Activated T-cell treated with anti-CD3 and anti-CD28 coated beads, Interleukin-2, amount 50 U/mL, for 72 hours (primary cell): ENCODE data around the gene THOC6. TPM values are rescaled to one million over a fixed set of nuclear protein-coding genes. Genes with fewer than 3 reads are reported as not detected.
"Not testable (repeated sequence)": the region's sequence is repeated elsewhere in the genome, so short reads cannot be mapped to it uniquely, and the experiment has no call there.

Source experiments
- ATAC-seq, 2 donors: fragments of 150-1000 bp; cut with Tn5 transposase; replicated peaks in 1 of 2; 2 replicates each; pipeline ENCODE4 v1.10.0; 2021; ENCODE audit warnings: moderate library complexity in 2 of 2, mild to moderate bottlenecking in 1 of 2
- DNase-seq, 2 donors: peaks; one replicate each; pipeline ENCODE4 v3.0.0; 2021 to 2022; ENCODE audit warnings: mixed read lengths in 1 of 2
- H3K27ac Mint-ChIP-seq: one replicate; pipeline ENCODE4 v1.8.0; 2022; ENCODE audit warnings: mild to moderate bottlenecking, moderate library complexity, mixed read lengths
- H3K27me3 Mint-ChIP-seq: one replicate; pipeline ENCODE4 v1.8.0; 2022; ENCODE audit warnings: low read depth, mixed read lengths
- H3K36me3 Mint-ChIP-seq, 2 donors: one replicate each; pipeline ENCODE4 v1.8.0; 2022; ENCODE audit warnings: mixed read lengths in 2 of 2, mild to moderate bottlenecking in 1 of 2; ENCODE audit not compliant: insufficient read depth in 2 of 2
- H3K4me1 Mint-ChIP-seq: one replicate; pipeline ENCODE4 v1.8.0; 2022; ENCODE audit warnings: low read depth, mixed read lengths
- H3K4me3 Mint-ChIP-seq, 2 donors: one replicate each; pipeline ENCODE4 v1.8.0; 2022; ENCODE audit warnings: mild to moderate bottlenecking in 2 of 2, mixed read lengths in 2 of 2, moderate library complexity in 2 of 2
- H3K9me3 Mint-ChIP-seq, 2 donors: one replicate each; pipeline ENCODE4 v1.8.0; 2022; ENCODE audit warnings: mixed read lengths in 2 of 2
- total RNA-seq, 2 donors: library from RNA; stranded (reverse); gene quantifications; one replicate each; pipeline ENCODE4 v1.2.3, GENCODE V29; 2022

THOC6 gene
- total RNA-seq, 2 donors from 2014 or later = 49.1 to 50.9 TPM

GRCh38 chr16:3072576-3073263 is 48.9 kb downstream of the THOC6 start:
- H3K36me3 Mint-ChIP-seq = peaks cover 16 to 20% of the 10 kb centered on the region in 2 donors
- peak; percentile 35 to 36 for ATAC-seq
- peak overlapping the region; percentile 64 to 92 for H3K4me3 Mint-ChIP-seq
- peaks cover 93% of the 10 kb centered on the region for H3K4me1 Mint-ChIP-seq
- peak in 1 of 2 donors; percentile 70 for DNase-seq
- peak overlapping the region; percentile 22 for H3K27ac Mint-ChIP-seq
- H3K27me3 Mint-ChIP-seq, H3K9me3 Mint-ChIP-seq: not testable (repeated sequence)

GRCh38 chr16:3073448-3073847 is 49.6 kb downstream of the THOC6 start:
- DNase-seq (no peak), ATAC-seq (no peak)
- Mint-ChIP-seq H3K4me1 (peaks cover 93% of the 10 kb centered on the region), H3K27ac (peak overlapping the region; percentile 22), H3K36me3 (peaks cover 14 to 19% of the 10 kb centered on the region in 2 donors), H3K27me3 (no peaks in the 10 kb centered on the region), H3K4me3 (peak overlapping the region; percentile 64 to 92), H3K9me3 (no peaks in the 10 kb centered on the region)

GRCh38 chr16:3074860-3075522 is 51.2 kb downstream of the THOC6 start:
- peaks cover 87% of the 10 kb centered on the region for H3K4me1 Mint-ChIP-seq
- no peaks in the 10 kb centered on the region for H3K27me3 Mint-ChIP-seq
- H3K9me3 Mint-ChIP-seq = peaks cover 0 to 4% of the 10 kb centered on the region in 2 donors
- H3K36me3 Mint-ChIP-seq = peaks cover 12 to 19% of the 10 kb centered on the region in 2 donors
- peak; percentile 77 to 87 for ATAC-seq
- peak overlapping the region; percentile 64 to 92 for H3K4me3 Mint-ChIP-seq
- DNase-seq = peak; percentile 88 to 93
- peak overlapping the region; percentile 98 for H3K27ac Mint-ChIP-seq

DNA sequence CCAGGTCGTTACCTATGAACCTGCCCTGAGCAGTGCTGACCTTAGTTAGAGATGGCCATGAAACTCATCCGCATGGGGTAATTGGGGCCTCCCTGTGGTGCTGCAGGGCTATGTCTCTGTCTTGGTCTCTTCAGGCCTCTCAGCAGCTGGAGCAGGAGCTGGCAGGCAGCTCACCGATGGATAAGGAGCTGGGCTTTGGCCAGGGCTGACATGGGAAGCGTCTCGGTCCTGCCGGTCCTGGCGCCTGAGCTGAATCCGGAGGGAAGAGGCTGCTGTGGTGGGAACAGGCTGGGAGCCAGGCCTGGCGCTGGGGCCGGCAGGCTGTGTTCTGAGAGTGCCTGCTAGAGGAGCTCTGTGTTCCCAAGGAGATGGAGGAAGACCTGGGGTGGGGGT is 51.7 kb downstream of the THOC6 start:
- H3K27ac Mint-ChIP-seq = peak overlapping the region; percentile 98
- peaks cover 85% of the 10 kb centered on the region for H3K4me1 Mint-ChIP-seq
- ATAC-seq (peak; percentile 6), DNase-seq (no peak)
- peaks cover 0 to 4% of the 10 kb centered on the region in 2 donors for H3K9me3 Mint-ChIP-seq
- no peaks in the 10 kb centered on the region for H3K27me3 Mint-ChIP-seq
- H3K4me3 Mint-ChIP-seq = peak overlapping the region; percentile 64 to 92
- H3K36me3 Mint-ChIP-seq = peaks cover 10 to 17% of the 10 kb centered on the region in 2 donors

DNA sequence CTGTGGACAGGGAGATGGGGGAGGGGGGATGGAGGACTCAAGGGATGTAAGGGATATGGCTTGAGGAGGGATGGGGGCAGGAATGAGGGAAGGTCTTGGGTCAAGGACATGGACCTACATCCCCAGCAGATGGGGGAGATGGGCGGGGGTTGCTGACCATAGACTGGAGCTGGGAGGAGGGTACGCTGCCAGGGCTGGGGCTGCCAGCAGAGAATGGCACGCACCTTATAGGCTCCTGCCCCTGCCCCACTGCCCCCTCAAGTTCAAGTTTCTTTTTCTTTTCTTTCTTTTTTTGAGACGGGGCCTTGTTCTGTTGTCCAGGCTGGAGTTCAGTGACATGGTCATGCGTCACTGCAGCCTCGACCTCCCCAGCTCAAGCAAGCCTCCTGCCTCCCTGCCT is 52.1 kb downstream of the THOC6 start:
- not testable (repeated sequence) for ATAC-seq, H3K9me3 Mint-ChIP-seq, DNase-seq, H3K27me3 Mint-ChIP-seq
- Mint-ChIP-seq H3K36me3 (peaks cover 13 to 20% of the 10 kb centered on the region in 2 donors), H3K4me1 (peaks cover 84% of the 10 kb centered on the region), H3K27ac (peak overlapping the region; percentile 98), H3K4me3 (peak overlapping the region; percentile 64 to 92)

GRCh38 chr16:3076577-3076976 is 52.7 kb downstream of the THOC6 start:
- DNase-seq = no peak
- peaks cover 16 to 25% of the 10 kb centered on the region in 2 donors for H3K36me3 Mint-ChIP-seq

More at GRCh38 chr16:3076577-3076976, 52.7 kb downstream of the THOC6 start:
- peaks cover 0 to 4% of the 10 kb centered on the region in 2 donors for H3K9me3 Mint-ChIP-seq
- H3K4me1 Mint-ChIP-seq = peaks cover 83% of the 10 kb centered on the region
- peak in 1 of 2 donors; percentile 1 for ATAC-seq
- peak overlapping the region; percentile 64 to 92 for H3K4me3 Mint-ChIP-seq
- H3K27ac Mint-ChIP-seq = peak overlapping the region; percentile 98
- no peaks in the 10 kb centered on the region for H3K27me3 Mint-ChIP-seq

Other genes starting within 250 kb of the THOC6 start
- 100 to 1,000 TPM; 158 to 208 TPM for gene ELOB, start 246.8 kb upstream of the THOC6 start, total RNA-seq
- gene PRSS33, start 236.5 kb upstream of the THOC6 start, total RNA-seq = under 1 TPM in 1 of 2 donors, not detected in 1; 0.46 TPM
- under 1 TPM in 1 of 2 donors, not detected in 1; 0.29 TPM for gene PRSS41, start 225.6 kb upstream of the THOC6 start, total RNA-seq
- 10 to 100 TPM in 1 of 2 donors, 1 to 10 TPM in 1; 2.4 to 10.3 TPM for gene PRSS21, start 206.8 kb upstream of the THOC6 start, total RNA-seq
- 1 to 10 TPM; 3.9 to 8.5 TPM for gene ZG16B, start 193.7 kb upstream of the THOC6 start, total RNA-seq
- gene PRSS22, start 165.9 kb upstream of the THOC6 start, total RNA-seq = 1 to 10 TPM in 1 of 2 donors, not detected in 1; 1.1 TPM
- gene FLYWCH2, start 140.8 kb upstream of the THOC6 start, total RNA-seq = 10 to 100 TPM; 26.4 to 29.1 TPM
- gene FLYWCH1, start 112.1 kb upstream of the THOC6 start, total RNA-seq = 10 to 100 TPM; 68.5 to 76.4 TPM
- under 1 TPM; 0.12 TPM for gene KREMEN2, start 59.8 kb upstream of the THOC6 start, total RNA-seq
- gene PAQR4, start 54.7 kb upstream of the THOC6 start, total RNA-seq = 10 to 100 TPM; 31.9 to 40.0 TPM
- 100 to 1,000 TPM in 1 of 2 donors, 10 to 100 TPM in 1; 96.1 to 112 TPM for gene PKMYT1, start 43.6 kb upstream of the THOC6 start, total RNA-seq
- gene CLDN9, start 11.1 kb upstream of the THOC6 start, total RNA-seq = under 1 TPM in 1 of 2 donors, not detected in 1; 0.14 TPM
- not detected for gene CLDN6, start 5.9 kb upstream of the THOC6 start, total RNA-seq
- gene TNFRSF12A, start 3.7 kb upstream of the THOC6 start, total RNA-seq = 1 to 10 TPM; 3.9 to 4.0 TPM
- 10 to 100 TPM; 27.6 to 32.8 TPM for gene HCFC1R1, start 93 bp upstream of the THOC6 start, total RNA-seq
- under 1 TPM in 1 of 2 donors, not detected in 1; 0.30 TPM for gene BICDL2, start 12.9 kb downstream of the THOC6 start, total RNA-seq
- gene MMP25, start 22.5 kb downstream of the THOC6 start, total RNA-seq = 1 to 10 TPM; 2.3 to 5.2 TPM
- gene IL32, start 41.6 kb downstream of the THOC6 start, total RNA-seq = 1,000 to 10,000 TPM; 1,427 to 2,251 TPM
- gene ZSCAN10, start 75.3 kb downstream of the THOC6 start, total RNA-seq = under 1 TPM; 0.28 to 0.48 TPM
- under 1 TPM; 0.12 to 0.28 TPM for gene ZNF205, start 88.6 kb downstream of the THOC6 start, total RNA-seq
- 10 to 100 TPM; 12.2 to 16.3 TPM for gene ZNF213, start 111.0 kb downstream of the THOC6 start, total RNA-seq
- gene OR1F1, start 164.2 kb downstream of the THOC6 start, total RNA-seq = under 1 TPM in 1 of 2 donors, not detected in 1; 0.35 TPM
- 10 to 100 TPM; 14.8 to 15.5 TPM for gene ZNF200, start 211.1 kb downstream of the THOC6 start, total RNA-seq
- gene MEFV, start 232.6 kb downstream of the THOC6 start, total RNA-seq = under 1 TPM; 0.14 to 0.21 TPM